ENCODE measurements around the gene LRIT3.

GRCh38 chr4:109801895-109802319 lies 46.0 kb upstream of the LRIT3 start, which contains the start of gene CFI:
- no peak for TF ChIP-seq FOXM1 (IDR thresholded peaks at IDR 0.05; ENCODE audit: borderline replicate concordance, low read depth)
- no peak for TF ChIP-seq RAD21 (IDR thresholded peaks at IDR 0.05; ENCODE audit: low read depth)
- no peak for TF ChIP-seq CEBPB (IDR thresholded peaks at IDR 0.05)
- no peak for TF ChIP-seq REST (IDR thresholded peaks at IDR 0.05; ENCODE audit: low read depth)
- TF ChIP-seq YY1 (IDR thresholded peaks at IDR 0.05; ENCODE audit: low read depth), result no peak
- peak; percentile 35; the same call in 1 of the 2 replicates for TF ChIP-seq NFIC (IDR thresholded peaks at IDR 0.05)
- TF ChIP-seq EGR1 (IDR thresholded peaks at IDR 0.05), result no peak
- no peak for TF ChIP-seq TAF1 (IDR thresholded peaks at IDR 0.05; ENCODE audit: low read depth)
- no peak for TF ChIP-seq TCF12 (IDR thresholded peaks at IDR 0.05; ENCODE audit: low read depth)
- no peak for TF ChIP-seq EP300 (IDR thresholded peaks at IDR 0.05; ENCODE audit: borderline replicate concordance)
